HG03460 (cell line): ENCODE data around the gene ZFTA.

ENCODE experiments used
- ATAC-seq: cut with Tn5 transposase; IDR thresholded peaks from one replicate; pipeline ENCODE4 v1.9.1; 2021; ENCODE audit not compliant: unreplicated experiment

ZFTA gene

DNA sequence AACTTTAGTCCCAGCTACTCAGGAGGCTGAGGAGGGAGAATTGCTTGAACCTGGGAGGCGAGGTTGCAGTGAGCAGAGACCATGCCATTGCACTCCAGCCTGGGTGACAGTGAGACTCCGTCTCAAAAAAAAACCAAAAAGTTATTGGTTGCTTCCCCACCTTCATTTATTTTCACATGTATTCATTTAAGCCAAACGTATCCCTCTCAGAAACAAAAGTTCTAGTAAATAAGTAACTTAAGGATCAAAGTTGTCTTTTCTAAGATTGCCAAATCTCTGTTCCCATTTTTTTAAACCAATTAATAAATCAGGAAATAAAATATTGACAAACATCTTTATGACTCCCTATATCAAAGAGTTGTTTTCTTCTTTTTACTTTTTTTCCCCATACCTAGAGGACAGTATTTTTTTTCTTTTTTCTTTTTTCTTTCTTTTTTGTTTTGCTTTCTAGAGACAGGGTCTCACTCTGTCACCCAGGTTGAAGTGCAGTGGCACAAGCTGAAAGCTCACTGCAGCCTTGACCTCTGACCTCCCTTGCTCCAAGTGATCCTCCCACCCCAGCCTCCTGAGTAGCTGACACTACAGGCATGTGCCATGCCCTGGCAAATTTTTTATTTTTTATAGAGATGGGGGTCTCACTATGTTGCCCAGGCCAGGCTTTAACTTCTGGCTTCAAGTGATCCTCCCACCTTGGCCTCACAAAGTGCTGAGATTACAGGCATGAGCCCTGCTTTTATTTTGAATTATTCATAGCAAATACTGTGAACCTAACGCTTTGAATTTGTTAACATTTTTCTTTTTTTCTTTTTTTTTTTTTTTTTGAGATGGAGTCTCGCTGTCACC lies 11.4 kb downstream of the ZFTA start:
- ATAC-seq = no peak

DNA sequence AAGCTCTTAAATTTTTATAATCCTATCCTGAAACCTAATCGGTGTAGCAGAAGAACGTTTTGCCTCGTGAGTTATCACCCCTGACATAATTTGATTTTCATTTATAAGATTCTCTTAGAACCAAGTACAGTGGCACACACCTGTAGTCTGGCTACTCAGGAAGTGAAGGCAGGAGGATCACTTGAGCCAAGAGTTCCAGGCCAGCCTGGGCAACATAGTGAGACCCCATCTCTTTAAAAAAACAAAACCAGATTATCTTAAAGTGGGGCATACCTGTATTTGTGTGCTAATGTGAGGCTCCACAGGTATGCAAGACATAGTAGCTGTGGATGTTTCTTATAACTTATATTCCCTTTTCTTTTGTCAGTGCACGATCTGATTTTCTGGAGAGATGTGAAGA lies 19.0 kb downstream of the ZFTA start:
- no peak for ATAC-seq

DNA sequence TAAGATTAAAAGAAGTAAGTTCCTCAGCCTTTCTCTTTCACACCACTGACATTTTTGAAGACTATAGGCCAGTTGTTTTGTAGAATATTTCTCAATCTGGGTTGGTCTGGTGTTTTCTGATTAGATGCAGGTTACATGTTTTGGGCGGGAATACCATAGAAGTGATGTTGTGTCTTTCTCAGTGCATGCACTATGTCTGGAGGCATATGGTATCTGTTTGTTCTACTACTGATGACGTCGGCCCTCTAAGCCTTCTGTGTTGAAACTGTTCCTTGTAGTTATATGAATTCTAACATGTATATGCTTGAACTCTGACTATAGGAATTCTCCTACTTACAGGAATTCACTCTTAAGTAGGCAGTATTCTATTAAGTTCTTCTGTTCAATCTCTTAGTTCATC lies 21.6 kb downstream of the ZFTA start:
- no peak for ATAC-seq

DNA sequence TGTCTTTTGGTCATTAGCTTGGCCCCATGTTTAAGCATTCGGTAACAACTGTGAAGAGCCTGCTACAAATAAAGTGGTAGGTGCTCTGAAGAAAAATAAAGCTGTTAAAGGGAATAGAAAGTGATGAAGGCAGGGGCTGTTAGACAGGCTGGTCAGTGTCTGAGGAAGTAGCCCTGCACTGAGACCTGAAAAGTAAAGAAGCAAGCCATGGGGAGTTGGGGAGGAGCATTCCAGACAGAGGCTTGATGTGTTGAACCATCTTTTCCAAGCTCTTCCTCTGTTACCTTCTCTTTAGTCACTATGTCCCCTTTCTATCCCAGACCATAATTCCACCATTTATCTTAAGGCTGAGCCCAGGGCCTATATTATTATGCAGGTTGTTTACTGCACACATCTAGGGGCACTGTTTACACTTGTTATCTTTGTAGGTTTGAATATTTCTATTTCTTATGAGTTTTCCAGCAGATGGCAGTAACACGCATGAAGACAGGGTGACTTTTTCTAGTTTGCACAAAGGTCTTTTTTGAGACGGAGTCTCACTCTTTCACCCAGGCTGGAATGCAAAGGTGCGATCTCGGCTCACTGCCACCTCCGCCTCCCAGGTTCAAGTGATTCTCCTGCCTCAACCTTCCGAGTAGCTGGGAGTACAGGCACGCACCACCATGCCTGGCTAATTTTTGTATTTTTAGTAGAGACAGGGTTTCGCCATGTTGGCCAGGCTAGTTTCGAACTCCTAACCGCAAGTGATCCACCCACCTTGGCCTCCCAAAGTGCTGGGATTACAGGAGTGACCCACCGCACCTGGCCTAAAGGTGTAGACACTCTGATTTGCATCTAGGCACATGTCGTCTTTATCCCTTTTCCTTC lies 23.0 kb downstream of the ZFTA start:
- no peak for ATAC-seq

DNA sequence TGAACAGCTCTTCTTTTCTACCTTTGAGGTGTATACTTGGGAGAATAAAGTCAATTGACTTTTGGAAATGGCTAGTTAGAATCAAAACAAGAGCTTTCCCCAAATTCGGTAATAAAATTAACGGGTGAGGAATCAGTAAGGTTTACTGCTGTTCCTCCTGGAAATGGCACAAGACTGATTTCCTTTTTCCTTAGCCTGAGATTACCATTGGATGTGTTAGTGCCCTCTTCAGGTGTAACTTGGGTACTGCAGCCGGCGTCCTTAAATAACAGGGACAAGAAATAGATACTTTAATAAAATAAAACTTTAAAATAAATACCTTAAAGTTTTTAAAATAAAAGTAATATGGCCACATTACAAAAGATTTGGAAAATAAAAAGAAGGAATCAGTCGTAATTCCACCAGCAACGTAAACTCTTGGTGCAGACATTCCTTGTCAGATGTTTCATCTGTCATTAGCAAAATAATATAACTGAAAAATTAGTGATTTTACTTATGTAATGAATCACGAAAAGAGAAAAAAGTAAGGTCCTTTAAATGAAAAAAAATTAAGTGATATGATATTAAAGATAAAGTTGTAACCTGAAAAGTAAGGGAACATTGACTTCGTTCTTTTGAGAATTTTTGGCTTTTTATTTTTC lies 29.7 kb downstream of the ZFTA start:
- ATAC-seq = no peak

DNA sequence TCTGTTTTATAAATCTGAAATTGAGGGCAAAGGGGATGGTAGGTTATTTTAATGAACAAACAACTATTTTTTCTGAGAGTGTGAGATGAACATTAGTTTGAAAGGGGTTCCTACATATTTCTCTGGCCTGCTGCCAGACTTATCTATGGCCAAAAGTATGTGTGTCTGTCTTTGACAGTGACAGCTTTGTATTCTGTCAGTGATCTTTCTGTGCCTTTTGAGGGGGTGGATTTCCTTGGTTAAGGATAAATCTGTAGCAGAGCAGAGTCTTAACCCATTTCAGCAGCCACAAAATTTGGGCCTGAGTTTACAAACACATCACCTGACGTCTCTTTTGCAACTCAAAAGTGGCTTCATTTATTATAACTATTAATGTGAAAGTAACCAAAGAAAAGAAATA lies 30.9 kb downstream of the ZFTA start:
- ATAC-seq = no peak

DNA sequence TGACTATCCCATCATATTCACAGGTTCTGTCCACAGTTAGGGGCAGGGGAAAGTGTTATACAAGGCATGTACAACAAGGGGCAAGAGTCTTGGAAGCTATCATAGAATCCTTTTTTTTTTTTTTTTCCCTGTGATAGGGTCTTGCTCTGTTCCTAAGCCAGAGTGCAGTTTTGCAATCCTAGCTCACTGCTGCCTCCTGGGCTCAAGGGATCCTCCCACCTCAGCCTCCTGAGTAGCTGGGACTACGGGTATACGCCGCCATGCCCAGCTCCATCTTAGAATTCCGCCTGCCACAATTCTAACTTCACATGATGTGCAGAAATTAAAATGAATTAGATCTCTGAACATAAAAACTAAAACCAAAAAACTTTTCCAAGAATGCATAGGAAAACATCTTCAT lies 31.7 kb downstream of the ZFTA start:
- no peak for ATAC-seq

DNA sequence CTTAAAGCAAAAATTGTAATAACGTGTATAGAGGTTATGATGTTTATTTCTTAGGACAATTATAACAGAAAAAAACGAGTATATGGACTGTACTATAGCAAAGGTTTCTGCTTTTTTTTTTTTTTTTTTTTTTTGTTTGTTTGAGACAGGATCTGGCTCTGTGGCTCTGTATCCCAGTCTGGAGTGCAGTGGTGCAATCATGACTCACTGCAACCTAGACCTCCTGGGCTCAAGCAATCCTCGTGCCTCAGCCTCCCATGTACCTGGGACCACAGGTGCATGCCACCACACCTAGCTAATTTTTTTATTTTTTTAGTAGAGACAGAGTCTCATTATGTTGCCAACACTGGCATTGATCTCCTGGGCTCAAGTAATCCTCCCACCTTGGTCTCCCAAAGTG lies 39.2 kb downstream of the ZFTA start:
- no peak for ATAC-seq

DNA sequence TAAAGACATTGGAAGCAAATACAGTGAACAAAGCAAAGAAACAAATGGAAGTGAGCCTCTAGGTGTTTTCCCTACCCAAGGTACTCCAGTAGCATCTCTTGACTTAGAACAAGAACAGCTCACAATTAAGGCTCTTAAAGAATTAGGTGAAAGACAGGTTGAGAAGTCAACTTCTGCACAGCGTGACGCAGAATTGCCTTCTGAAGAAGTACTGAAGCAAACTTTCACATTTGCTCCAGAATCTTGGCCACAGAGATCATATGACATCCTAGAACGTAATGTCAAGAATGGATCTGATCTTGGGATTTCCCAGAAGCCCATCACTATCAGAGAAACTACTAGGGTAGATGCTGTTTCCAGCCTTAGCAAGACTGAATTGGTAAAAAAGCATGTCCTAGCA lies 48.0 kb downstream of the ZFTA start:
- ATAC-seq = no peak

DNA sequence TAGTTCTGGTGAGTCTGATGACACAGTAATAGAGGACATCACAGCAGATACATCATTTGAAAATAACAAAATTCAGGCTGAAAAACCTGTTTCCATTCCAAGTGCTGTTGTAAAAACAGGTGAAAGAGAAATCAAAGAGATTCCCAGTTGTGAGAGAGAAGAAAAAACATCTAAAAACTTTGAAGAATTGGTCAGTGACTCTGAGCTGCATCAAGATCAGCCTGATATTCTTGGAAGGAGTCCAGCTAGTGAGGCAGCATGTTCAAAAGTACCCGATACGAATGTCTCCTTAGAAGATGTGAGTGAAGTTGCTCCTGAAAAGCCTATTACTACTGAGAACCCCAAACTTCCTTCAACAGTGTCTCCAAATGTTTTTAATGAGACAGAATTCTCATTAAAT lies 48.6 kb downstream of the ZFTA start:
- no peak for ATAC-seq

DNA sequence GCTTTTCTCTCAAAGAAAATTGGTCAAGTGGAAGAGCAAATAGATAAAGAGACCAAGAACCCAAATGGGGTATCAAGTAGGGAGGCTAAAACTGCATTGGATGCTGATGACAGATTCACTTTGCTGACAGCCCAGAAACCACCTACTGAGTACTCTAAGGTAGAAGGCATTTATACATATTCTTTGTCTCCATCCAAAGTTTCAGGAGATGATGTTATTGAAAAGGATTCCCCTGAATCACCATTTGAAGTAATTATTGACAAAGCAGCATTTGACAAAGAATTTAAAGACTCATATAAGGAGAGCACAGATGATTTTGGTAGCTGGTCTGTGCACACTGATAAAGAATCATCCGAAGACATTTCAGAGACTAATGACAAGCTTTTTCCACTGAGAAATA lies 49.6 kb downstream of the ZFTA start:
- no peak for ATAC-seq
